Testis (tissue), 3 donors: ENCODE results near the gene HID1. TPM values are rescaled to one million over a fixed set of nuclear protein-coding genes. Genes with fewer than 3 reads are reported as not detected.

Experiments used
- DNase-seq: peaks from one replicate; pipeline ENCODE4 v3.0.0-alpha.2; 2019
- H3K27ac ChIP-seq, 2 donors: fragments of 200-600 bp; sonication (generic); one replicate each; pipeline ENCODE4 v1.5.1; 2019
- H3K27me3 ChIP-seq: fragments of 200-600 bp; sonication (generic); one replicate; pipeline ENCODE4 v1.5.1; 2019
- H3K36me3 ChIP-seq: fragments of 200-600 bp; sonication (generic); one replicate; pipeline ENCODE4 v1.5.1; 2017; ENCODE audit warnings: low read depth; ENCODE audit errors: missing control alignments
- H3K4me1 ChIP-seq: fragments of 200-600 bp; sonication (generic); one replicate; pipeline ENCODE4 v1.5.1; 2019
- H3K4me3 ChIP-seq, 2 donors: fragments of 200-600 bp; sonication (generic); one replicate each; pipeline ENCODE4 v1.5.1; 2017 to 2019
- H3K9me3 ChIP-seq: fragments of 200-600 bp; sonication (generic); one replicate; pipeline ENCODE4 v1.5.1; 2017
- POLR2A ChIP-seq: fragments of 450-650 bp; IDR thresholded peaks from one replicate; pipeline ENCODE4 v1.6.1; 2017; ENCODE audit warnings: antibody characterized with exemption, mild to moderate bottlenecking, moderate library complexity
- WGBS, 2 donors: methylation state at CpG; one replicate each; pipeline ENCODE4 v1.1.5; 2018; 5-methylcytosine and 5-hydroxymethylcytosine counted together
- intact Hi-C: fragments of 100-400 bp; cut with DNase I; formaldehyde crosslinking; loops from one replicate; pipeline ENCODE4 v1.15.1; 2023; ENCODE audit warnings: low total_unique reads
- polyA plus RNA-seq: library from polyadenylated mRNA; stranded (reverse); fragments of 350-450 nt; fragmentation: Illumina TruSeq; extraction: RNeasy Lipid Tissue Mini Kit (QIAGEN cat#74804); gene quantifications from one replicate; pipeline ENCODE4 v1.2.3, GENCODE V29; 2014; ENCODE audit warnings: low read depth, low replicate concordance; ENCODE audit not compliant: insufficient read depth
- total RNA-seq, 2 donors: library from RNA; depleted of rRNA; stranded (reverse); fragments of >200 nt; gene quantifications; one replicate each; pipeline ENCODE4 v1.2.3, GENCODE V29; 2016
- TF ChIP-seq, protein P1 (sequence below), 3 experiments: fragments of 450-650 bp in 2 of 3; fragments of 200-600 bp in 1 of 3; sonication (generic) in 1 of 3; IDR thresholded peaks; one replicate each; pipeline ENCODE4 v1.5.1; 2016 to 2019; ENCODE audit warnings: antibody characterized with exemption in 3 of 3, mild to moderate bottlenecking in 2 of 3, moderate library complexity in 1 of 3

The HID1 gene
- total and polyA plus RNA-seq, 3 donors from 2014 or later, result 18.6 to 45.8 (median 40.9) TPM

DNA sequence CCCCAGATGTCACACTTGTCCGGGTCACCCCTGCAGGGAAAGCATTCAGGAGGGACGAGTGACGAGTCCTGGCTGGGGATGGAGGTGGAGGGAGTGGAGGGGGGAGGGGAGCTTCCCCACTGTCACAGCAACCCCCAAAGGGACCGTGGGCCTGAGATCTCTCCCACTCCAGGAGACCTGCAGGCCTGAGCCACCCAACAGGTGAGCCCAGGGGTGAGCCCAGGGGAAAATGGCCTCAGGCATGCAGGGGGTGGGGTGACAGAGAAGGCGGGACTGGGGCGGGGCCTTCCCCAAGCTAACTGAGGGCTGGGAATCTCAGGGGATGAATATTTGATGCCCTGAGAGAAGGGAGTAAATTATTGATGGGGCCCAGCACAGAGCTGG lies 51.9 kb downstream of the HID1 start:
- no peak overlapping the region for H3K4me3 ChIP-seq
- intact Hi-C loops, result no loop called here
- WGBS, 2 donors, result 50 to 68% methylated on average over 5 to 6 of the region's 6 CpGs
- no peaks in the 10 kb centered on the region for H3K36me3 ChIP-seq
- peaks cover 20% of the 10 kb centered on the region for H3K4me1 ChIP-seq
- H3K27ac ChIP-seq, result no peak overlapping the region
- TF ChIP-seq, protein P1, sequence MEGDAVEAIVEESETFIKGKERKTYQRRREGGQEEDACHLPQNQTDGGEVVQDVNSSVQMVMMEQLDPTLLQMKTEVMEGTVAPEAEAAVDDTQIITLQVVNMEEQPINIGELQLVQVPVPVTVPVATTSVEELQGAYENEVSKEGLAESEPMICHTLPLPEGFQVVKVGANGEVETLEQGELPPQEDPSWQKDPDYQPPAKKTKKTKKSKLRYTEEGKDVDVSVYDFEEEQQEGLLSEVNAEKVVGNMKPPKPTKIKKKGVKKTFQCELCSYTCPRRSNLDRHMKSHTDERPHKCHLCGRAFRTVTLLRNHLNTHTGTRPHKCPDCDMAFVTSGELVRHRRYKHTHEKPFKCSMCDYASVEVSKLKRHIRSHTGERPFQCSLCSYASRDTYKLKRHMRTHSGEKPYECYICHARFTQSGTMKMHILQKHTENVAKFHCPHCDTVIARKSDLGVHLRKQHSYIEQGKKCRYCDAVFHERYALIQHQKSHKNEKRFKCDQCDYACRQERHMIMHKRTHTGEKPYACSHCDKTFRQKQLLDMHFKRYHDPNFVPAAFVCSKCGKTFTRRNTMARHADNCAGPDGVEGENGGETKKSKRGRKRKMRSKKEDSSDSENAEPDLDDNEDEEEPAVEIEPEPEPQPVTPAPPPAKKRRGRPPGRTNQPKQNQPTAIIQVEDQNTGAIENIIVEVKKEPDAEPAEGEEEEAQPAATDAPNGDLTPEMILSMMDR (IDR thresholded peaks at IDR 0.05), result no peak
- no peak for TF ChIP-seq POLR2A
- no peaks in the 10 kb centered on the region for H3K27me3 ChIP-seq
- H3K9me3 ChIP-seq, result no peaks in the 10 kb centered on the region
- no peak for DNase-seq

DNA sequence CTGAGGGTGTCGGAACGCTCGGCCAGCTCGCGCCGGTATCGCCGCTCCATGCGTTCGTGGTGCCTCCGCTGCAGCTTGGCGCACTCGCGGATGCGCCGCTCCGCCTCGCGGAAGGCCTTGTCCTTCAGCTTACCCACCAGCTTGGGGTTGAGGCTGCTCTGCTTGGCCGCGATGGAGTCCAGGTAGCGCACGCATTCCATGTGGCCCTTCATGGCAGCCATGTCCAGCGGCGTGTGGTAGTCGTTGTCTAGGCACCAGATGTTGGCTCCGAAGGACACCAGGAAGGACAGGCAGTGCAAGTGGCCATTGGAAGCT lies 52.3 kb downstream of the HID1 start:
- intact Hi-C loops, result no loop called here
- 81% methylated on average over 27 of the region's 27 CpGs; no CpG with 5 or more reads in 1 of the 2 donors for WGBS, 2 donors
- no peak for TF ChIP-seq POLR2A
- TF ChIP-seq, protein P1 (IDR thresholded peaks at IDR 0.05), result no peak
- Histone ChIP-seq H3K36me3 (no peaks in the 10 kb centered on the region), H3K9me3 (no peaks in the 10 kb centered on the region), H3K4me3 (peak overlapping the region in 1 of 2 donors; percentile 23), H3K4me1 (peaks cover 20% of the 10 kb centered on the region), H3K27me3 (no peaks in the 10 kb centered on the region), H3K27ac (no peak overlapping the region)
- DNase-seq, result no peak

DNA sequence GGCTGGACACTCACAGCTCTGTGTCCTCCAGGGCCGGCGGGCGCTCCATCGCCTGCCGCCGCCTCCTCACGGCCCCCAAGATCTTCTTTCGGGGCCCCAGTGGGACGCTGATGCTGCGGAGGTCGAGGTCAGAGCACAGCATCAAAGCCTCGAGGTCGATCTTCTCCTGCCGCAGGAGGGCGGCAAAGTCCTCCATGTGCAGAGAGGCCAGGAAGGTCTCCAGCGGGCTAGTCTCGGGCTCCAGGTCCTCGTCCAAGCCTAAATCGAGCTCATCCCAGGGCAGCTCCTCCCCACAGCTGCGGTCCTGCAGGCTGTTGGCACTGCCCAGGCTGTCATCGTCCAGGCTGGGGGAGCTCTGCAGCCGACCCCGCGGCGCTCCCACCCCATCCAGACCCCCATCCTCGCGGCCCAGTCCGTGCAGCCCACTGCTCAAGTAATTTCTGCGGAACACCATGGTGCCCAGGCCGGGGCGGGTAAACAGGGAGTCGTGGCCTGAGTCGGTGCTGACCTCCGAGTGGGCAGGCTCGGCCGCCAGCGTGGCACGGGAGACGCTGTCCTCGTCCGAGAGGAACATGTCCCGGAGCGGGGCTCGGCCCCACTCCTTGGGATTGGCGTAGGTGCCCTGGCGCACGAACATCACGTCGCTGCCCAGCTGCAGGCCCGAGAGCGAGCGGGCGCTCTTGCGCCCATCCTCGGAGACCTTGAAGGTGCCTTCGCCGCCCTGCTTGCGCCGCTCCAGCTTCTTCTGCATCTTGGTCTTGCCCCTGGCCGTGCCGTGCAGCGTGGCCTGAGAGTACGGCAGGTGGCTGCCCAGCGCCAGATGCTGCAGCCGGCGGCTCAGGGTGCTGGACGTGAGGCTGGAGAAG lies 52.9 kb downstream of the HID1 start:
- Histone ChIP-seq H3K4me3 (peak overlapping the region in 1 of 2 donors; percentile 23), H3K4me1 (peaks cover 20% of the 10 kb centered on the region), H3K27me3 (no peaks in the 10 kb centered on the region), H3K27ac (no peak overlapping the region), H3K9me3 (no peaks in the 10 kb centered on the region), H3K36me3 (no peaks in the 10 kb centered on the region)
- intact Hi-C loops, result no loop called here
- peak; percentile 21 for DNase-seq
- TF ChIP-seq, protein P1 (IDR thresholded peaks at IDR 0.05), result no peak
- 35 to 51% methylated on average over 11 to 67 of the region's 67 CpGs for WGBS, 2 donors

DNA sequence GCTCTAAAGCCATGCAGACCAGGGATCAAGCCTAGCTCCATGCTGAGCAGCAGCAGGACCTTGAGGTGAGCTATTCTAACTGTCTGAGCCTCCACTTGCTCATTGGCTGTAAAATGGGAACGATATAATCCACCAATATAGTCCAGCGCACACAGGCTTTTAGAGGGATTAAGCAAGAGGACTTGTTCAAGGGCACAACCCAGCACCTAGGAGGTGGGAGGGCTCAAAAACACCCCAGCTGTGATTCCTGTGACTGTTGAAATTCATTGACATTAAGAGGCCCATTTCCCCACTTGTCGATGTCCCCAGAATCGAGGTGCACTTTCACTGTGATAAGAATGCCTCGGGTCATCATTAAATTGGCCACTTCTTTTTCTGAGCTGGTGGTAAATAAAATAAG lies 53.7 kb downstream of the HID1 start:
- no peak for DNase-seq
- no peak for TF ChIP-seq POLR2A
- TF ChIP-seq, protein P1 (IDR thresholded peaks at IDR 0.05), result no peak
- no peaks in the 10 kb centered on the region for H3K27me3 ChIP-seq

DNA sequence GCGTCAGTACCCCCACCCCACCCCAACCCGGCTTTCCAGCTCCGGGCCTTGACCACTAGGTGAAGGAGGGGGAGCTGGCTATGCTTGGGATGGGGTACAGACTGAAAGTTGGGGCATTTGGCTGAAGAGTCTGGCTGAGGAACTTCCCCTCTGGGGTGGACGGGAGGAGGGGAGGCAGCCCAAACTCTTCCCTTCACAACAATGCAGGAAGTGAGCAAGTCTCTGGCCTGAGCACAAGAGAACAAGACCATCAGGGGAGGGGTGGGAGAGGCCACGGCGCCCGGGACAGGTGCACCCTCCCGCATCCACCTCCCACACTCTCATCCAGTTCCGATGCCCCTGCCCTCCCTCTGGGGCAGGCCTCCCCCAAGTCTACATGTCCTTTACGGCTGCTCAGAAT lies 55.1 kb downstream of the HID1 start:
- H3K4me3 ChIP-seq, result no peak overlapping the region
- H3K27me3 ChIP-seq, result no peaks in the 10 kb centered on the region
- intact Hi-C loops, result no loop called here
- DNase-seq, result no peak
- no peak overlapping the region for H3K27ac ChIP-seq
- H3K4me1 ChIP-seq, result peaks cover 4% of the 10 kb centered on the region
- no peaks in the 10 kb centered on the region for H3K9me3 ChIP-seq
- no peaks in the 10 kb centered on the region for H3K36me3 ChIP-seq
- TF ChIP-seq, protein P1 (IDR thresholded peaks at IDR 0.05), result no peak
- no peak for TF ChIP-seq POLR2A
- WGBS, 2 donors, result 51 to 68% methylated on average over 5 to 10 of the region's 10 CpGs

More for the DNA sequence above, 53.7 kb downstream of the HID1 start:
- Histone ChIP-seq H3K36me3 (no peaks in the 10 kb centered on the region), H3K4me1 (peaks cover 15% of the 10 kb centered on the region), H3K9me3 (no peaks in the 10 kb centered on the region), H3K4me3 (no peak overlapping the region), H3K27ac (no peak overlapping the region)
- WGBS, 2 donors, result 68 to 74% methylated on average over 5 of the region's 5 CpGs
- intact Hi-C loops, result no loop called here
